GM19025 (cell line): ENCODE measurements around the gene SPDYE1.
"Not testable (repeated sequence)": the region's sequence is repeated elsewhere in the genome, so short reads cannot be mapped to it uniquely, and the experiment has no call there.

ENCODE experiments used
- ATAC-seq: cut with Tn5 transposase; IDR thresholded peaks from one replicate; pipeline ENCODE4 v1.9.1; 2021; ENCODE audit warnings: mild to moderate bottlenecking, low read depth, moderate library complexity; ENCODE audit not compliant: unreplicated experiment

Gene SPDYE1

DNA sequence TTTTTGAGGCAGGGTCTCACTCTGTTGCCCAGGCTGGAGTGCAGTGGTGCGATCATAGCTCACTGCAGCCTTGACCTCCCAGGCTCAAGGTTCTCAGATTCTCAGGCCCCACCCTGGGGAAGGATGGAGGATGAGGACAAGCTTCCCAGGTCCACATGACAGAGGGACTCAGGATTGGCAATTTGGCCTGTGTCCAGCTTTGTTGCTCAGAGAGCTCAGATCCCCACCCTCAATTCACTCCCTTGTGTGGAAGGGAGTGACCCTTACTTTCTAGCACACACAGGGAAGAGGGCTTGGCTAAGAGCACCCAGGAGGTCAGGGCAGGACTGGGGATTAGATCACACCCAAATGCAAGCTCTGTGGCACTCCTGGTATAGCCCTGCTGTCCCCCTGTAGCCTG, 6.9 kb upstream of the SPDYE1 start:
- ATAC-seq = not testable (repeated sequence)

DNA sequence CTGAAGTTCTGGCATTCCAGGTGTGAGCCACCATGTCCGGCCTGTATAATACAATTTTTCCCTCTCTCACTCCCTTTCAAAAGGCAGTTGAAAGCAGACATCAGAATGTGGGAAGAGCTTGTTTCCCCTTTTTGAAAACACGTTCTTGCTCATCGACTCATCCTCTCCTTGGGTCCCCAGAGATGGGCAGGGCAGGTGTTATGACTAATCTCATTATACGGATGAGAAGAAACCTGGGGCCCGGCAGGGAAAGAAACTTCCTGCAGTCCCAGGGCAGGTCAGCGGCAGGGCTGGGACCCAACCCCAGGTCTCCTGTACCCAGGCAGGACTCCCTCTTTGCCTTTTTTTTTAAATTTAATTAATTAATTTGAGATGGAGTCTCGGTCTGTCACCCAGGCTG, 4.8 kb upstream of the SPDYE1 start:
- ATAC-seq = peak; percentile 97

DNA sequence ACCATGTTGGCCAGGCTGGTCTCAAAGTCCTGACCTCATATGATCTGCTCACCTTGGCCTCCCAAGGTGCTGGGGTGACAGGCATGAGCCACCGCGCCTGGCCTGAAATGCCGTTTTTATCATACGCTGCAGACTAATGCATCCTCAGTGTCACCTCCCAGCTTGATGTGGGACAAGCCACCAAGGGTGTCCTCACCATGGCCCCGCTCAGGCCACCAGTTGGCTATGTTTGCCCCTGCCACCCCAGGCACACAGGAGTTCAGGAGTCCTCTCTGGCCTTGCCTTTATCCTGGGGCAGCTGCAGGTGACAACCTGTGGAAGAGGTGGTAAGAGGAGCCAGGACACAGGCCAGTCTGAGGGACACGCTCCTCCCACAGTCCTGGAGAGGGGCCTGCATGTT, 3.0 kb upstream of the SPDYE1 start:
- not testable (repeated sequence) for ATAC-seq

DNA sequence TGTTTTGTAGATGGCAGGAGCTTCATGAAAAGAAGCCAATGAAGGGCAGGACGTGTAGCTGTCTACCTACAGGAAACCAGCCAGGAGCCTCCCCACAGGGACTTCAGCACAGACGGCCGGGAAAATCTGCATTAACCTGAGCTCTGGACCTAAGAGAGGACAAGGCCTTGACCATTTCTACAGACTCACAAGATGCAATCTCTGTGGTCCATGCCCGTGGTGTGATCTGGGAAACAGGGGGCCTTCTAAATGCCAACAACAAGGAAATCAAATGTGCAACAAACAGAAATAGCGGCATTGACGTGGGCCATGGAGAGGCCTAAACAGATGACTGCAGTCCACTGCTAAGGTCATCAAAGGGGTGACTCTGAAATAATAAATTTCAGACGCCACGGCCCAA, 14.4 kb downstream of the SPDYE1 start:
- ATAC-seq = not testable (repeated sequence)

DNA sequence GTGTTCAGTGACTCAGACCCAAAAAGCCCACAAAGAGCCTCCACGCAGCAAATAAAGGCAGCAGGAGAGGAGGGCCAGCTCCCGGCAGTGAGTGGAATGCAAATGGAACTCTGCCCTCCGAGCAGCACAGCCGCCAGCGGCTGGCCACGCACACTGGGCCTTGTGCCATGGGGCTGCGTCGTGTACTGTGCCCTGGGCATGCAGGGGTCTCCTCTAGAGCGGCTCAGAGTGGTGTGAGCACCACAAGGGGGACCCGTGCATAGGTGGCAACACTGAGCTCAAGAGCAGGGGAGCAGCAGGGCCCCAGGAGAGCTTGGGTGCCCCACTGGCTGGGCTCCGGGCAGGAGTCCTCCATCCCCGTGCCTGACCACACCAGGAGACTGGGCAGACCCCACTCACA, 17.4 kb downstream of the SPDYE1 start:
- ATAC-seq = not testable (repeated sequence)

DNA sequence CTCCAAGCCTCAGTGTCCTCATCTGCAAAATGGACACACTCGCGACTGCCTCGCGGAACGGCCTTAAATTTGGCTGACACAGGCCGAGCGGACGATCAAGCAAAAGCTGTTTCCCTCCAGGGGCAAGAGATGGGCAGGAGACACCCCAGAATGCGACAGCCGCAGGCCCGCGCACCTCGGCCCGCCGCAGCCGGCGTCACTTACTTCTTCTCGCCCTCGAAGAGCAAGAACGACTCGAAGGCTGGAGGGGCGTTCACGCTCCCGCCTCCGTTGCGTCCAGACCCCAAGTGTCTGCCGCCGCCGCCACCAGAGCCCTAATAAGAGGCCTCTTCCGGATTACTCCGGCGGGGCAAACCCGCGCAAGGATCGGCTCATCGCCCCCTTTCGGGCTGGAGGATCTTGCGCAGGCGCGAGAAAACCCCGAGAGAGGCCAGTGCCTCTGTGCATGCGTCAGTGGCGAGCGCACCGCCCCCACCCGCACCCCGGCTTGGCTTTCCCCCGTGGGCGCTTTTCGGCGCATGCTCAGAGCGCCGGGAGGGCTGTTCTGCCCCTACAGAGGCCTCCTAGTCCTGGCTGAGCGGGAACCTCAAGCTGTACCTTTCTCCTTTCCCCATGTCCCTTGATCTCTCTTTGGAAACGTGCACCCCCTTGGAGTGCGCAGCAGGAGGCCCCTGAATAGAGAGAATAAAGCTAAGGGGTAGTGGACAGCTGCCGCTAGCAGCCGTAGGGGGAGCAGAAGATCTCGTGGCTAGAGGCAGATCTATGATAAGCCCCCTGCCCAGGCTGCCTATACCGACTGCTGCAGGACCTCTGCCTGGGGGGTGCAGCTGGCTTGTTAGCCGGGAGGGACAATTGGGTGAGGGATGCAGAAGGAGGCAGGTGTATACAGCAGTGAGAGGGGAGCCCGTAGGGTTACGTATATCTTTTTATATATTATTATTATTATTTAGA, 21.4 kb downstream of the SPDYE1 start:
- peak; percentile 92 for ATAC-seq

DNA sequence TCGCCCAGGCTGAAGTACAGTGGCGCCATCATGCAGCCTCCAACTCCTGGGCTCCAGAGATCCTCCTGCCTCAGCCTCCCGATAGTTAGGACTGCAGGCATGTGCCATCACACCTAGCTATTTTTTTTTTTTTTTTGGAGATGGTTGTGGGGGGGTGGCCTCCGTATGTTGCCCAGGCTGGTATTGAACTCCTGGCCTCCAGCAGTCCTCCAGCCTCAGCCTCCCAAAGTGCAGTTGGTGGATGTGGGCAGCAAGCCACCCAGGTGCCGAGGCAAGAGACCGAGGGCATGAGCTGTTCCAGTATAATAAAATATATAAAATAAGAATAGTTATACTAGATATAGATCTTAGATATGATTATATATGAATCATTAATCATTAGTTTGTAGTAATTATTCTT, 22.1 kb downstream of the SPDYE1 start:
- not testable (repeated sequence) for ATAC-seq

DNA sequence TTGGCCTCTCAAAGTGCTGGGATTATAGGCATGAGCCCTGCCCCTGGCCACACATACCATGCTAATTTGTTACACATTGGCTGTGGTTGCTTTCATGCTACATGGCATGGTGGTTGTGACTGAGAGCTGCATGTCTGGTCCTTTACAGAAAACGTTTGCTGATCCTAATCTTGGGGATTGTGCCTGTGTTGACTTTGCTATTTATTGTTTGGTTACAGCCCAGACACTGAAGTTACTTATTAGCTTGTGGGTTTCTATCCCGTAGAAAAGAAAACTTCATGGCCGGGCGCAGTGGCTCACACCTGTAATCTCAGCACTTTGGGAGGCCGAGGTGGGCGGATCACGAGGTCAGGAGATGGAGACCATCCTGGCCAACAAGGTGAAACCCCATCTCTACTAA, 24.4 kb downstream of the SPDYE1 start:
- not testable (repeated sequence) for ATAC-seq

DNA sequence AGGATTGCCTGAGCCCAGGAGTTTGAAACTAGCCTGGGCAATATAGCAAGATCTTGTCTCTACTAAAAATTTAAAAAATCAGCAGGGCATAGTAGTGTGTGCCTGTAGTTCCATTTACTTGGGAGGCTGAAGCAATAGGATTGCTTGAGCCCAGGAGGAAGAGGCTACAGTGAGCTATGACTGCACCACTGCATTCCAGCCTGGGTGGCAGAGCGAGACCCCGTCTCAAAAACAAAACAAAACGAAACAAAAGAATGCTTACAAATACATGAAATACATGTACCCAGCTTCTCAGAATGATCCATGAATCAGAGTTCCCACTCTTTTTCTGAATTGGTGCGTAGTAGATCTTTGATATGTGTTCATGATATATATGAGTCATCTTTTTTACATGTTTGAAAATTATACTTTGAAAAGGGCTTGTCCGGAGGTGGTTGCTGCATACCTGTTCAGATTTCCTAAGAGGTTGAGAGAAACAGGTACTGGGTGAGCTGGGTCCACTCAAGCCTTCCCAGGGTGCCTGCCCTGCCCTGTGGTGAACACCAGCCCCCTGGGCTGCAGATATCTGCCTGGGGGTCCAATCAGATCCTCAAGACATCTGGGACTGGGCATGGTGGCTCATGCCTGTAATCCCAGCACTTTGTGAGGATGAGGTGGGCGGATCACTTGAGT, 25.2 kb downstream of the SPDYE1 start:
- not testable (repeated sequence) for ATAC-seq

DNA sequence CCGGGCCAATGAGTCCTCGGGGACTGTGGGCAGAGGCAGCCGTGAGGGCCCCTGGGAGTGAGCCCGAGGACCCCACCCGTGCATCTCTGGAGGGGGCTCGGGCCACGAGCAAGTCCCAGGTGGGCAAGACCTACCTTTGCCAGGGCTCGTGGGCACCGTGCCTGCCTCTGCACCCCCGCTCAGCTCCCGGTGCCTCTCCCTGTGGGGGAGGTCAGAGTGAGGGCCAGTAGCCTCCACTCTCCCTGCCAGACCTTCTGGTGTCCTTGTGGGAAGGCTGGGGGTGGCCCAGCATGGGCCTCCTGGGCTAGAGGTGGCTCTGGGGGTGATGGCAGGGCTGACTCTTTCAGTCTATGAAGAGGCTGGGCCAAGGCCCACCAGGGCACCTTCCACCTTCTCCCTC, 31.7 kb downstream of the SPDYE1 start:
- not testable (repeated sequence) for ATAC-seq

DNA sequence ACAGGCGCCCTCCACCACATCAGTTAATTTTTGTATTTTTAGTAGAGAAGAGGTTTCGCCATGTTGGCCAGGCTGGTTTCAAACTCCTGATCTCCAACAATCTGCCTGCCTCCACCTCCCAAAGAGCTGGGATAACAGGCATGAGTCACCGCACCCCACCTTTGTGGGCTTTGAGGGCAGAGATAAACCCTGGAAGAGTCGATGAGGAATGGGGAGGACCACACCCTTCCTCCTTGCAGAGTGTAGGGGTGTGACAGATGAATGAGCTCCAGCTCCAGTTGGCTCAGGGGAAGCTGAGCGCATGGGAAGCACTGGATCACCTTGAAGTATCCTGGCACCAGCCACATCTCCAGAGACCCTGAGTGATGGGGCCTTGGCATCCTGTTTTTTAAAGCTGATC, 32.3 kb downstream of the SPDYE1 start:
- ATAC-seq = not testable (repeated sequence)

DNA sequence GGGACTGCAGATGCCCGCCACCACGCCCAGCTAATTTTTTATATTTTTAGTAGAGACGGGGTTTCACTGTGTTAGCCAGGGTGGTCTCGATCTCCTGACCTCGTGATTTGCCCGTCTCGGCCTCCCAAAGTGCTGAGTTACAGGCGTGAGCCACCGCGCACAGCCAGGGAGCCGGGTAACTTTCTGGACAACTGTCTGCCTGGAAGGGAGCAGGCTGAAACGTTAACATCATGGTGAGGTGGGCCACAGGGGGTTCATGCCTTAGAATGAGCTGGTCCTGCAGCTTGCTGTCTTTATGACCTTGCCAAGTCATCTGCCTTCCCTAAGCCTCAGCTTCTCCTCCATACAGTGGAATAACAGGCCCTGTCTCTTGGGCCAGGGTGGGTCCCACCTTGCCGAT, 33.6 kb downstream of the SPDYE1 start:
- ATAC-seq = not testable (repeated sequence)

DNA sequence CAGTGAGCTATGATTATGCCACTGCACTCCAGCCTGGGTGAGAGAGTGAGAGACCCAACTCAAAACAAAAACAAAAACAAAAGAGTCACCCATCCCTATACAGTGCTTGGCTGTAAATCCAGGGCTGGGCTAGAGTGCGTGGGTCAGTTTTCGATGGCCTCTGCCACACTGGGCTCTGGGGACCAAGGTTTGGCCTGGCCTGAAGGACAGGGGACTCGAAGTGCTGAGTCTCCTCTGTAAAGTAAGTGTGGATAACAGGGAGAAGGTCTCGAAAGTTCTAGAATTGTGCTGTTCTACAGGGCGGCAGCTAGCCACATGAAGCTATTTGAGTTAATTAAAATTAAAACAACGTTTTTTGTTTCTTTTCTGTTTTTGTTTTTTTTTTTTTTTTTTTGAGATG, 34.3 kb downstream of the SPDYE1 start:
- ATAC-seq = not testable (repeated sequence)

DNA sequence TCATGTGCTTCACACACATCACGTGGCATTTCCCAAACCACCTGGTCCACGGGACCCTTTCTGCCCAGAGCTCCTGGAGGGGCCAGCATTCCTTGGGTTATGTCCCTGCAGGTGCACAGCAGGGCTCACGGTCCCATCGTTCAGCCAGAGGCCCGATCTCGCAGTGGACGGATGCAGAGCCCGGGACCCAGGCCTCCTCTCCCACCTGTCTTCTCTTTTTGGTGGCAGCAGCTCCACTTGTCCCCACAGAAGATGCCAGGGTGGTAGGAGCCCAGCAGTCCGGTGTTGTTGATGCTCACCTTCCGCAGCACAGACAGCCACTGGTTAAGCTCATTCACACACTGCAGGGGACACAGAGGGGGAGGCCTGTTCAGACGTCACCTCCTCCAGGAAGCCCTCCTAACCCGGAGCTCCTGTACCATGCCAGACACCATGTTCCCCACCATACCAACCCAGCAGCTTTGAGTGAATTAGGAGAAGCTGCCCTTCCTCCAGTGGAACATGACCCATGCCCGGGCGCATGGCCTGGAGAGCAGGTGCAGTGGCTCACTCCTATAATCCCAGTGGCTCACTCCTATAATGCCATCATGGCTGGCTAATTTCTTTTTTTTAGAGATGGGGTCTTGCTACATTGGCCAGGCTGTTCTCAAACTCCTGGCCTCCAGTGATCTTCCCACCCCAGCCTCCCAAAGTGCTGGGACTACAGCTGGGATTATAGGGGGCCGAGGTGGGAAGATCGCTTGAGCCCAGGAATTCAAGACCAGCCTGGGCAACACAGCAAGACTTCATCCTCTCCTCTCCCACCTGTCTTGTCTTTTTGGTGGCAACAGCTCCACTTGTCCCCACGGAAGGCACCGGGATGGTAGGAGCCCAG, 36.5 kb downstream of the SPDYE1 start:
- not testable (repeated sequence) for ATAC-seq

DNA sequence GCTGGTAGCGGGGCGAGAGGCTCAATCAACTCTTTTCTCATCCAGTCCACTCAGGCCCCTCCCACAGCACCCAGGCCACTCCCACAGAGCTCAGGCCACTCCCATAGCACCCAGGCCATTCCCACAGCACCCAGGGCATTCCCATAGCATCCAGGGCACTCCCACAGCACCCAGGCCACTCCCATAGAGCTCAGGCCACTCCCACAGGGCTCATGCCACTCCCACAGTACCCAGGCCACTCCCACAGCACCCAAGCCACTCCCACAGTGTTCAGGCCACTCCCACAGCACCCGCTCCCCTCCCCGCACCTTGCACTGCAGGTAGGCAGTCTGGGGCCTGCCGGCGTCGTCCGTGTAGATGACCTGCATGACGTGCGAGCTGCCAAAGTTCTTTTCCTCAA, 38.7 kb downstream of the SPDYE1 start:
- not testable (repeated sequence) for ATAC-seq

DNA sequence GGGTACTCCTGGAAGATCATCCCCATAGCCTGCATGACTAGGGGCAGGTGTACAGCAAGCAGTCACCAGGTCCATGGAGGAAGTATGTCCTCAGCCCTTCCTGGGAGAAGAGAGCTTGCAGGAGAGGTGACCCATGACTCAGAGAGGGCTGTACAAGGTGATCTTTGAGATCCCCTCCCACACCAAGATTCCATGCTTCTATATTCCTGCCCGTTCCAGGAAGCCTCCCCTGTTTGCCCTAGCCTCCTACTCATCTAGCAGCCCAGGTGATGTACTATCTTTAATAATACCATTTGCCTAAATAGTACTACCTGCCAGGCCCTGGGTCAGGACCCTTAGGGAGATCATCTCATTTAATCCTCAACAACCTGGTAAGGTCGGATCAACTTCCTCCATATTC, 40.3 kb downstream of the SPDYE1 start:
- not testable (repeated sequence) for ATAC-seq

DNA sequence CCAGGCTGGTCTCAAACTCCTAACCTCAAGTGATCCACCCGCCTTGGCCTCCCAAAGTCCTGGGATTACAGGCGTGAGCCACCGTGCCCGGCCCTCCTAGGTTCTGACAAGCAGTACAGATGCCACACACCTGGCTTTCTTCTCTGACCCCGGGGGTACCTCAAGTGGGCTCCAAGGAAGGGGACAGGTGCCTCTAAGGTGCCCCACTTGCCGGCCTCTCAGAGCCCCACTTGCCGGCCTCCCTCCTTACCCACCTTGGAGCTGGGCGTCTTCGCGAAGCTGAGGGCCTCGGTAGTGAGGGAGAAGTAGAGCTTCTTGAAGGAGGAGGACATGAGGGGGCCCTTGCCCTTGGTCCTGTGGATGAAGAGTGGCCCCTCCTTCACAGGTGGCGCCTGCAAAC, 40.9 kb downstream of the SPDYE1 start:
- ATAC-seq = not testable (repeated sequence)

DNA sequence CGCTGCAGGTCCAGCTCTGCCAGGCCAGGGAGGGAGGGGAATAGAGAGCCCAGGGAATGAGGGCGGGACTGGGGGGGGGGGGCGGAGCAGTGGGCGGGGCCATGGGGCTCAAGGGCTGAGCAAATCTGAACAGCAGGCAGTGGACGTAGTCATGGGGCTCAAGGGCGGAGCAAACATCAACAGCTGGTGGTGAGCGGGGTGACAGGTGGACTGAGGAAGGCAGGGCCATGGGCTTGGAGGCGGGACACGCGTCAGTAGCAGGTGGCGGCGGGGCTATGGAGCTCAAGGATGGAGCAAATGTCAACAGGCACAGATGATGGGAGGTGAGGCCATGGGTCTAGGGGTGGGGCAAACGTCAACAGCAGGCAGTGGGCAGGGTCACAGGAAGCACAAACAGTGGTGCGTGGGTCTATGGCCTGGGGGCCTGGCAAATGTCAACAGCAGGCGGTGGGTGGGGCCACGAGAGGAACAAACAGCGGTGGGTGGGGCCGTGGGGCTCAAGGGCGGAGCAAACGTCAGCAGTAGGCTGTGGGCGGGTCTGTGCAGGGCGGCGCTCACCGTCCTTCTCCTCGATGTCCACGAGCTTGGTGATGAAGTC, 41.4 kb downstream of the SPDYE1 start:
- peak; percentile 57 for ATAC-seq

DNA sequence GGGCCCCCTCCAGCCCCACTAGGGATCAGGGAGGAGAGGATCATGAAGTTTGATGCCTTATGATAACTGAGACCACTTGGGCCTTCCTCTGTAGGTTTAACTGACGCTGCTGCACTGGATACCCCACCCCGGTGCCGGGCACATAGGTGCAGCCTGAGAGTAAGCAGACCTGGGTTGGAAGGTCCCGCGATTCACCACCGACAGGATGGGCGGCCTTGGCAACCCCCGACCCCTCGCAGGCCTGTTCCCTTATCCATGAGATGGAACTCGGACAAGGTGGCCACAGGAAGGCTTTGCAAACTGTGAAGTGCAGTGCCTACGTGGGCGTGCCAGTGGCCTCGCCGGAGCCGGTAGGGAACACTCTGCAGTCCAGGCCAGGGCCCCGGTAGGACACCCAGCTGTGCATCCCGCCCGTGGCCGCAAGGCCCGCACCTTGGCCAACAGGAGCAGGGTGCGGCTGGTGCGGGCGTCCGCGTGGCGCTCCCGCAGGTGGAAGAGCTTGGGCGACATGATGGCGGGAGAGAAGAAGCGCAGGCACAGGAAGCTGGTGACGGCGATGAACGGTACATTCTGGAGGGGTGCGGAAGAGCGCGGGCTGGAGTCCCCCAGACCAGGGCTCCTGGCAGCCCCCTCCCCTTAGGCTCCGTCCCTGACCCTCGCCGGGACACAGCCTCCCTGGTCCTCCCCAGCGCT, 42.2 kb downstream of the SPDYE1 start:
- not testable (repeated sequence) for ATAC-seq

DNA sequence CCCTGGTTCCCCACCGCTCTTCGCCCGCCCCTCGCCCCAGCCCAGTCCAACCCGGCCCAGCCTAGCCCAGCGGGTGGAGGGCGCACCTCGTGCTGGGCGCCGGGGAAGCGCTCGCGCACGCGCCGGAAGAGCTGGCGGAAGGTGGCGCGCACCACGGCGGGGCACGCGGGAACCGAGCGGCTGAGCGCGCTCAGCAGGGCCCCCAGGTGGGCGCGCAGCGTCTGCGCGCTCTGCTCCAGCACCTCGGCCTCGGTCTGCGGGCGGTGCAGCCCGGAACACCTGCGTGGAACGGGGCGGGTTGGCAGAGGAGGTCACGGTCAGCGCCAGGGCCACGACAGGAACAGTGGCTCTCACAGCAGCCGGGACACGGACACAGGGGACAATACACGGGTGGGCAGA, 42.8 kb downstream of the SPDYE1 start:
- ATAC-seq = peak; percentile 28
